K562 (cell line): ENCODE data around the gene KCNK10. TPM values are rescaled to one million over a fixed set of nuclear protein-coding genes. Genes with fewer than 3 reads are reported as not detected.

Source experiments
- ATAC-seq: fragments of 200-7000 bp; cut with Tn5 transposase; 3 replicates; pipeline ENCODE4 v1.9.1; 2020; ENCODE audit warnings: moderate library complexity
- BruUV-seq: library from RNA; stranded (reverse); fragments of 400-500 nt; replicated peaks from 2 replicates; lab custom pipeline; 2021; lab: Mats Ljungman, UMichigan
- CTCF ChIA-PET: fragments of 300-600 bp; formaldehyde crosslinking; extraction: SDS; loops from one replicate; lab custom pipeline; 2021; ENCODE audit warnings: low intra/inter-chr PET ratio; lab: Yijun Ruan, JAX
- POLR2A ChIA-PET: fragments of 300-600, 350-650 bp; sonication (Branson Sonifier 250); formaldehyde crosslinking; extraction: SDS; loops from one replicate; lab custom pipeline; 2021; ENCODE audit warnings: antibody characterized with exemption, inconsistent platforms; lab: Yijun Ruan, JAX
- DNase-seq, 4 experiments: peaks; one replicate each; pipeline versions ENCODE4 v3.0.0 to v3.0.0-alpha.2; 2011 to 2018; ENCODE audit warnings: low spot score in 3 of 4, mixed read lengths in 3 of 4; ENCODE audit errors: extremely low read depth in 1 of 4
- FAIRE-seq: peaks from 2 replicates; lab custom pipeline; 2011; peaks lifted over from hg19 to GRCh38; lab: Jason Lieb, UNC
- H2AFZ ChIP-seq: 2 replicates; pipeline ENCODE4 v1.6.0; 2011; ENCODE audit warnings: low read depth, low read length, control low read depth, inconsistent platforms
- H3K27ac ChIP-seq: fragments of 200-600 bp; 3 replicates; pipeline ENCODE4 v1.8.0; 2011; ENCODE audit warnings: low read depth, mild to moderate bottlenecking, control low read depth, inconsistent platforms, low read length, moderate library complexity, mixed read lengths; ENCODE audit errors: extremely low read depth
- H3K27me3 ChIP-seq, 2 experiments: fragments of 300-600 bp in 1 of 2; 2 replicates in 1 of 2; 3 replicates in 1 of 2; pipeline versions ENCODE4 v1.6.0 to v1.8.0; 2011; ENCODE audit warnings: inconsistent platforms in 2 of 2, low read length in 2 of 2, mild to moderate bottlenecking in 1 of 2, mixed read lengths in 1 of 2, moderate library complexity in 1 of 2; ENCODE audit not compliant: control insufficient read depth in 2 of 2, insufficient read depth in 2 of 2
- H3K36me3 ChIP-seq: fragments of 300-600 bp; 3 replicates; pipeline ENCODE4 v1.8.0; 2011; ENCODE audit warnings: mild to moderate bottlenecking, low read length, inconsistent platforms; ENCODE audit not compliant: control insufficient read depth, insufficient read depth
- H3K4me1 ChIP-seq, 2 experiments: fragments of 200-600 bp in 1 of 2; replicated peaks in 1 of 2; 2 replicates in 1 of 2; 3 replicates in 1 of 2; pipeline versions ENCODE4 v1.5.1 to v1.8.0; 2011; ENCODE audit warnings: inconsistent platforms in 2 of 2, low read length in 2 of 2, mild to moderate bottlenecking in 1 of 2, mixed read lengths in 1 of 2, moderate library complexity in 1 of 2; ENCODE audit not compliant: control insufficient read depth in 2 of 2, insufficient read depth in 2 of 2
- H3K4me2 ChIP-seq: 2 replicates; pipeline ENCODE4 v1.6.1; 2011; ENCODE audit warnings: low read length, control low read depth, inconsistent platforms, mixed read lengths; ENCODE audit not compliant: insufficient read depth
- H3K4me3 ChIP-seq: fragments of 200-600 bp; sonication (generic), shearing (Covaris generic); 2 replicates; pipeline ENCODE4 v1.5.1; 2016; ENCODE audit warnings: control low read depth, inconsistent platforms
- H3K79me2 ChIP-seq: fragments of 200-600 bp; 3 replicates; pipeline ENCODE4 v1.8.0; 2011; ENCODE audit warnings: low read length, inconsistent platforms; ENCODE audit not compliant: control insufficient read depth, insufficient read depth
- H3K9ac ChIP-seq, 2 experiments: 2 replicates each; pipeline versions ENCODE4 v1.6.0 to v1.6.1; 2011; ENCODE audit warnings: low read depth in 2 of 2, low read length in 2 of 2, control low read depth in 1 of 2, inconsistent platforms in 1 of 2, mild to moderate bottlenecking in 1 of 2, mixed read lengths in 1 of 2; ENCODE audit not compliant: insufficient read depth in 1 of 2
- H3K9me1 ChIP-seq: one replicate; pipeline ENCODE4 v1.6.0; 2011; ENCODE audit warnings: inconsistent platforms, mild to moderate bottlenecking, low read length, moderate library complexity; ENCODE audit not compliant: control insufficient read depth, insufficient read depth
- H3K9me3 ChIP-seq: replicated peaks from 2 replicates; pipeline ENCODE4 v1.5.1; 2011; ENCODE audit warnings: low read depth, low read length, inconsistent platforms; ENCODE audit not compliant: control insufficient read depth, insufficient read depth
- H4K20me1 ChIP-seq: replicated peaks from 2 replicates; pipeline ENCODE4 v1.6.1; 2011; ENCODE audit warnings: low read length, inconsistent platforms, mixed read lengths; ENCODE audit not compliant: control insufficient read depth, insufficient read depth
- BHLHE40 ChIP-seq: IDR thresholded peaks from 2 replicates; pipeline ENCODE4 v1.6.1; 2011; ENCODE audit warnings: low read length, improper control_type of control experiment
- CBX5 ChIP-seq: IDR thresholded peaks from 2 replicates; pipeline ENCODE4 v1.6.1; 2014; ENCODE audit warnings: low read depth, borderline replicate concordance
- DPF2 ChIP-seq: fragments of 450-650 bp; IDR thresholded peaks from 2 replicates; pipeline ENCODE4 v1.6.1; 2016
- E2F5 ChIP-seq: sonication (generic); formaldehyde crosslinking; IDR thresholded peaks from 2 replicates; pipeline ENCODE4 v1.8.0; 2022; ENCODE audit warnings: mild to moderate bottlenecking, missing genetic modification reagents
- LCOR ChIP-seq: sonication (generic); formaldehyde crosslinking; IDR thresholded peaks from 2 replicates; pipeline ENCODE4 v1.8.0; 2022; ENCODE audit warnings: mild to moderate bottlenecking, missing genetic modification reagents
- POU5F1 ChIP-seq: fragments of 150-350 bp; IDR thresholded peaks from 2 replicates; pipeline ENCODE4 v1.6.1; 2014; ENCODE audit warnings: borderline replicate concordance, low read length, low read depth, mild to moderate bottlenecking; ENCODE audit not compliant: partially characterized antibody
- RBFOX2 ChIP-seq: fragments of 200-400 bp; formaldehyde crosslinking; IDR thresholded peaks from 2 replicates; pipeline ENCODE4 v1.6.1; 2017; ENCODE audit warnings: low read depth, mild to moderate bottlenecking, low read length, moderate library complexity
- SIN3B ChIP-seq: fragments of 450-650 bp; IDR thresholded peaks from 2 replicates; pipeline ENCODE4 v1.6.1; 2017; ENCODE audit warnings: low read depth, mild to moderate bottlenecking, moderate library complexity
- STAT5A ChIP-seq: IDR thresholded peaks from 2 replicates; pipeline ENCODE4 v1.6.1; 2012; ENCODE audit warnings: low read length, inconsistent platforms, borderline replicate concordance
- THRA ChIP-seq: fragments of 450-650 bp; IDR thresholded peaks from 2 replicates; pipeline ENCODE4 v1.6.1; 2017; ENCODE audit warnings: mild to moderate bottlenecking, moderate library complexity
- ZKSCAN1 ChIP-seq: fragments of 150-350 bp; IDR thresholded peaks from 2 replicates; pipeline ENCODE4 v1.6.1; 2016; ENCODE audit warnings: low read depth, low read length
- ZNF316 ChIP-seq: fragments of 450-650 bp; IDR thresholded peaks from 2 replicates; pipeline ENCODE4 v1.6.1; 2016
- ZNF436 ChIP-seq: fragments of 250-450, 450-650 bp; sonication (Bioruptor Pico); formaldehyde crosslinking; IDR thresholded peaks from 2 replicates; pipeline ENCODE4 v1.7.0; 2020; ENCODE audit warnings: mild to moderate bottlenecking
- WGBS: fragments of 100-300 bp; shearing (Covaris generic); methylation state at CpG from one replicate; pipeline ENCODE4 v1.1.6; 2016; ENCODE audit warnings: low coverage, mixed read lengths; ENCODE audit not compliant: insufficient coverage; ENCODE audit errors: missing lambda C conversion rate; 5-methylcytosine and 5-hydroxymethylcytosine counted together
- in situ Hi-C: fragments of 300-500 bp; cut with MboI; formaldehyde crosslinking; loops from 4 replicates; pipeline ENCODE4 v1.15.0; 2018; ENCODE audit warnings: inconsistent platforms, mixed read lengths
- intact Hi-C: fragments of 100-400 bp; cut with micrococcal nuclease; formaldehyde crosslinking; loops from 2 replicates; pipeline ENCODE4 v1.14.2; 2022
- polyA plus RNA-seq, 8 experiments: library from polyadenylated mRNA; depleted of rRNA in 4 of 8; stranded (reverse) in 5 of 8; unstranded in 3 of 8; fragments of >200 nt; fragmentation: Nextera tagmentation in 2 of 8; fragmentation: Illumina TruSeq in 1 of 8; extraction: Ambion mirVana in 2 of 8; extraction: Trizol in 1 of 8; gene quantifications; 2 replicates each; pipeline versions ENCODE4 v1.2.1 to v1.2.3, GENCODE V29; 2011 to 2014; ENCODE audit warnings: inconsistent platforms in 1 of 8, missing spikeins in 1 of 8
- total RNA-seq, 7 experiments: library from RNA; depleted of rRNA in 6 of 7; stranded (reverse); fragments of >200 nt in 6 of 7; fragmentation: Illumina TruSeq in 2 of 7; extraction: Trizol in 2 of 7; gene quantifications; 2 replicates each; pipeline versions ENCODE4 v1.2.1 to v1.2.3, GENCODE V29; 2011 to 2021; ENCODE audit warnings: low replicate concordance in 1 of 7

KCNK10 gene
- total and polyA plus RNA-seq, 9 of the 15 experiments (the other 6 are each of a cell fraction or from before 2014, with no cell fraction given), result not detected

- Histone ChIP-seq H3K9me1 (no peaks in the 10 kb centered on the region), H3K4me1 (no peaks in the 10 kb centered on the region), H3K36me3 (no peaks in the 10 kb centered on the region), H3K9me3 (no peaks in the 10 kb centered on the region), H4K20me1 (no peaks in the 10 kb centered on the region), H3K4me3 (no peak overlapping the region), H3K4me2 (no peak overlapping the region), H3K27me3 (peaks cover 0 to 6% of the 10 kb centered on the region in 2 experiments; a peak in 2 of 5 replicates), H3K79me2 (no peaks in the 10 kb centered on the region), H2AFZ (no peak overlapping the region), H3K9ac (no peak overlapping the region), H3K27ac (no peak overlapping the region)
- in situ Hi-C loops (no loop called here), intact Hi-C loops (no loop called here)
- FAIRE-seq (no peak), DNase-seq (no peak), ATAC-seq (no peak)
- ChIA-PET CTCF (no interaction called here), POLR2A (no interaction called here)
- TF ChIP-seq LCOR (no peak), BHLHE40 (no peak), ZNF436 (CRISPR knock-in tag) (no peak), POU5F1 (no peak), THRA (no peak), E2F5 (no peak), RBFOX2 (no peak), STAT5A (no peak), CBX5 (no peak), ZNF316 (no peak), SIN3B (no peak), DPF2 (no peak), ZKSCAN1 (no peak)
- 0% methylated on average over 4 of the region's 6 CpGs for WGBS
- BruUV-seq, result no TSS peak
Measured at GRCh38 chr14:88270776-88271175, 52.3 kb downstream of the KCNK10 start.
